ENCODE measurements around the gene SCN8A.

The SCN8A gene

GRCh38 chr12:51832354-51833107 lies 241.5 kb downstream of the SCN8A start:
- Histone ChIP-seq H3K9ac (ENCODE audit: low read length in 5 of 5) (no peak overlapping the region), H3K4me1 (ENCODE audit: control insufficient read depth in 5 of 5, insufficient read depth in 5 of 5, low read length in 5 of 5) (peaks cover 2 to 47% (median 27%) of the 10 kb centered on the region in 5 donors), H3K27ac (ENCODE audit: low read depth, low read length) (no peak overlapping the region), H3K9me3 (ENCODE audit: control insufficient read depth in 5 of 5, low read length in 5 of 5) (no peaks in the 10 kb centered on the region), H3K36me3 (ENCODE audit: control insufficient read depth in 5 of 5, insufficient read depth in 5 of 5, low read length in 5 of 5) (no peaks in the 10 kb centered on the region), H3K4me3 (ENCODE audit: low read depth in 1 of 5, low read length in 5 of 5) (peak overlapping the region in 3 of 5 donors; percentile 3 to 40 (median 20)), H3K27me3 (ENCODE audit: control insufficient read depth in 5 of 5, insufficient read depth in 4 of 5, low read length in 5 of 5) (peaks cover 0 to 8% (median 3%) of the 10 kb centered on the region in 5 donors)

- Histone ChIP-seq H3K27ac (ENCODE audit: low read depth, low read length) (no peak overlapping the region), H3K27me3 (ENCODE audit: control insufficient read depth in 5 of 5, insufficient read depth in 4 of 5, low read length in 5 of 5) (peaks cover 0 to 8% (median 3%) of the 10 kb centered on the region in 5 donors), H3K4me1 (ENCODE audit: control insufficient read depth in 5 of 5, insufficient read depth in 5 of 5, low read length in 5 of 5) (peaks cover 2 to 48% (median 27%) of the 10 kb centered on the region in 5 donors), H3K36me3 (ENCODE audit: control insufficient read depth in 5 of 5, insufficient read depth in 5 of 5, low read length in 5 of 5) (no peaks in the 10 kb centered on the region), H3K9me3 (ENCODE audit: control insufficient read depth in 5 of 5, low read length in 5 of 5) (no peaks in the 10 kb centered on the region), H3K9ac (ENCODE audit: low read length in 5 of 5) (no peak overlapping the region), H3K4me3 (ENCODE audit: low read depth in 1 of 5, low read length in 5 of 5) (no peak overlapping the region)
Measured at GRCh38 chr12:51833448-51834227, 242.6 kb downstream of the SCN8A start.

- Histone ChIP-seq H3K9ac (ENCODE audit: low read length in 5 of 5) (no peak overlapping the region), H3K27me3 (ENCODE audit: control insufficient read depth in 5 of 5, insufficient read depth in 4 of 5, low read length in 5 of 5) (peaks cover 0 to 8% (median 3%) of the 10 kb centered on the region in 5 donors), H3K9me3 (ENCODE audit: control insufficient read depth in 5 of 5, low read length in 5 of 5) (no peaks in the 10 kb centered on the region), H3K27ac (ENCODE audit: low read depth, low read length) (no peak overlapping the region), H3K4me1 (ENCODE audit: control insufficient read depth in 5 of 5, insufficient read depth in 5 of 5, low read length in 5 of 5) (peaks cover 4 to 53% (median 35%) of the 10 kb centered on the region in 5 donors), H3K36me3 (ENCODE audit: control insufficient read depth in 5 of 5, insufficient read depth in 5 of 5, low read length in 5 of 5) (no peaks in the 10 kb centered on the region), H3K4me3 (ENCODE audit: low read depth in 1 of 5, low read length in 5 of 5) (no peak overlapping the region)
Measured at GRCh38 chr12:51834411-51834810, 243.4 kb downstream of the SCN8A start.

GRCh38 chr12:51836041-51836826 lies 245.2 kb downstream of the SCN8A start:
- Histone ChIP-seq H3K27ac (ENCODE audit: low read depth, low read length) (no peak overlapping the region), H3K4me3 (ENCODE audit: low read depth in 1 of 5, low read length in 5 of 5) (no peak overlapping the region), H3K36me3 (ENCODE audit: control insufficient read depth in 5 of 5, insufficient read depth in 5 of 5, low read length in 5 of 5) (no peaks in the 10 kb centered on the region), H3K4me1 (ENCODE audit: control insufficient read depth in 5 of 5, insufficient read depth in 5 of 5, low read length in 5 of 5) (peaks cover 4 to 56% (median 39%) of the 10 kb centered on the region in 5 donors), H3K27me3 (ENCODE audit: control insufficient read depth in 5 of 5, insufficient read depth in 4 of 5, low read length in 5 of 5) (peaks cover 0 to 11% (median 3%) of the 10 kb centered on the region in 5 donors), H3K9ac (ENCODE audit: low read length in 5 of 5) (no peak overlapping the region), H3K9me3 (ENCODE audit: control insufficient read depth in 5 of 5, low read length in 5 of 5) (no peaks in the 10 kb centered on the region)

GRCh38 chr12:51836827-51837173 lies 245.8 kb downstream of the SCN8A start:
- Histone ChIP-seq H3K4me1 (ENCODE audit: control insufficient read depth in 5 of 5, insufficient read depth in 5 of 5, low read length in 5 of 5) (peaks cover 4 to 53% (median 39%) of the 10 kb centered on the region in 5 donors), H3K27me3 (ENCODE audit: control insufficient read depth in 5 of 5, insufficient read depth in 4 of 5, low read length in 5 of 5) (peaks cover 0 to 13% (median 3%) of the 10 kb centered on the region in 5 donors), H3K27ac (ENCODE audit: low read depth, low read length) (no peak overlapping the region), H3K36me3 (ENCODE audit: control insufficient read depth in 5 of 5, insufficient read depth in 5 of 5, low read length in 5 of 5) (no peaks in the 10 kb centered on the region), H3K9ac (ENCODE audit: low read length in 5 of 5) (no peak overlapping the region), H3K9me3 (ENCODE audit: control insufficient read depth in 5 of 5, low read length in 5 of 5) (no peaks in the 10 kb centered on the region), H3K4me3 (ENCODE audit: low read depth in 1 of 5, low read length in 5 of 5) (no peak overlapping the region)

GRCh38 chr12:51837286-51837685 lies 246.3 kb downstream of the SCN8A start:
- H3K4me1 ChIP-seq (ENCODE audit: control insufficient read depth in 5 of 5, insufficient read depth in 5 of 5, low read length in 5 of 5), result peaks cover 4 to 50% (median 36%) of the 10 kb centered on the region in 5 donors
- no peaks in the 10 kb centered on the region for H3K36me3 ChIP-seq (ENCODE audit: control insufficient read depth in 5 of 5, insufficient read depth in 5 of 5, low read length in 5 of 5)
- H3K9me3 ChIP-seq (ENCODE audit: control insufficient read depth in 5 of 5, low read length in 5 of 5), result no peaks in the 10 kb centered on the region
- peaks cover 3 to 14% (median 3%) of the 10 kb centered on the region in 5 donors for H3K27me3 ChIP-seq (ENCODE audit: control insufficient read depth in 5 of 5, insufficient read depth in 4 of 5, low read length in 5 of 5)
- no peak overlapping the region for H3K9ac ChIP-seq (ENCODE audit: low read length in 5 of 5)
- H3K4me3 ChIP-seq (ENCODE audit: low read depth in 1 of 5, low read length in 5 of 5), result no peak overlapping the region
- H3K27ac ChIP-seq (ENCODE audit: low read depth, low read length), result no peak overlapping the region

- Histone ChIP-seq H3K27me3 (ENCODE audit: control insufficient read depth in 5 of 5, insufficient read depth in 4 of 5, low read length in 5 of 5) (peaks cover 3 to 20% (median 7%) of the 10 kb centered on the region in 5 donors), H3K9me3 (ENCODE audit: control insufficient read depth in 5 of 5, low read length in 5 of 5) (no peaks in the 10 kb centered on the region), H3K4me3 (ENCODE audit: low read depth in 1 of 5, low read length in 5 of 5) (no peak overlapping the region), H3K4me1 (ENCODE audit: control insufficient read depth in 5 of 5, insufficient read depth in 5 of 5, low read length in 5 of 5) (peaks cover 4 to 43% (median 29%) of the 10 kb centered on the region in 5 donors), H3K9ac (ENCODE audit: low read length in 5 of 5) (no peak overlapping the region), H3K36me3 (ENCODE audit: control insufficient read depth in 5 of 5, insufficient read depth in 5 of 5, low read length in 5 of 5) (no peaks in the 10 kb centered on the region), H3K27ac (ENCODE audit: low read depth, low read length) (no peak overlapping the region)
Measured at GRCh38 chr12:51838036-51838435, 247.0 kb downstream of the SCN8A start.

- H3K4me1 ChIP-seq (ENCODE audit: control insufficient read depth in 5 of 5, insufficient read depth in 5 of 5, low read length in 5 of 5), result peaks cover 3 to 36% (median 25%) of the 10 kb centered on the region in 5 donors
- H3K9ac ChIP-seq (ENCODE audit: low read length in 5 of 5), result no peak overlapping the region
- H3K27ac ChIP-seq (ENCODE audit: low read depth, low read length), result no peak overlapping the region
- no peaks in the 10 kb centered on the region for H3K36me3 ChIP-seq (ENCODE audit: control insufficient read depth in 5 of 5, insufficient read depth in 5 of 5, low read length in 5 of 5)
- peaks cover 3 to 19% (median 7%) of the 10 kb centered on the region in 5 donors for H3K27me3 ChIP-seq (ENCODE audit: control insufficient read depth in 5 of 5, insufficient read depth in 4 of 5, low read length in 5 of 5)
- no peaks in the 10 kb centered on the region for H3K9me3 ChIP-seq (ENCODE audit: control insufficient read depth in 5 of 5, low read length in 5 of 5)
- no peak overlapping the region for H3K4me3 ChIP-seq (ENCODE audit: low read depth in 1 of 5, low read length in 5 of 5)
Measured at GRCh38 chr12:51838762-51839161, 247.7 kb downstream of the SCN8A start.

GRCh38 chr12:51839310-51839947 lies 248.4 kb downstream of the SCN8A start:
- no peaks in the 10 kb centered on the region for H3K36me3 ChIP-seq (ENCODE audit: control insufficient read depth in 5 of 5, insufficient read depth in 5 of 5, low read length in 5 of 5)
- H3K9ac ChIP-seq (ENCODE audit: low read length in 5 of 5), result no peak overlapping the region
- peaks cover 2 to 29% (median 23%) of the 10 kb centered on the region in 5 donors for H3K4me1 ChIP-seq (ENCODE audit: control insufficient read depth in 5 of 5, insufficient read depth in 5 of 5, low read length in 5 of 5)
- H3K27me3 ChIP-seq (ENCODE audit: control insufficient read depth in 5 of 5, insufficient read depth in 4 of 5, low read length in 5 of 5), result peaks cover 3 to 19% (median 7%) of the 10 kb centered on the region in 5 donors
- H3K27ac ChIP-seq (ENCODE audit: low read depth, low read length), result no peak overlapping the region
- no peak overlapping the region for H3K4me3 ChIP-seq (ENCODE audit: low read depth in 1 of 5, low read length in 5 of 5)
- H3K9me3 ChIP-seq (ENCODE audit: control insufficient read depth in 5 of 5, low read length in 5 of 5), result no peaks in the 10 kb centered on the region
